Hepatocyte (in vitro differentiated cells): Measurements from ENCODE around the gene LHPP. TPM values are rescaled to one million over a fixed set of nuclear protein-coding genes. Genes with fewer than 3 reads are reported as not detected.
A peak's percentile ranks its signal among the peaks of the same experiment; 100 is the strongest.

Source experiments
- DNase-seq: peaks from one replicate; pipeline ENCODE4 v3.0.0-alpha.2; 2016; ENCODE audit warnings: low spot score
- H2AFZ ChIP-seq: fragments of 200-600 bp; sonication (generic); 2 replicates; pipeline ENCODE4 v1.6.0; 2016; ENCODE audit warnings: antibody characterized with exemption, mild to moderate bottlenecking
- H3K27ac ChIP-seq: fragments of 200-600 bp; sonication (generic); 2 replicates; pipeline ENCODE4 v1.5.1; 2016; ENCODE audit warnings: mild to moderate bottlenecking
- H3K27me3 ChIP-seq: fragments of 200-600 bp; sonication (generic); 2 replicates; pipeline ENCODE4 v1.6.1; 2016
- H3K36me3 ChIP-seq: fragments of 200-600 bp; sonication (generic); replicated peaks from 2 replicates; pipeline ENCODE4 v1.5.1; 2016; ENCODE audit warnings: low read depth; ENCODE audit not compliant: insufficient read depth
- H3K4me1 ChIP-seq: fragments of 200-600 bp; sonication (generic); 2 replicates; pipeline ENCODE4 v1.5.1; 2016; ENCODE audit warnings: mild to moderate bottlenecking, moderate library complexity; ENCODE audit not compliant: insufficient read depth
- H3K4me2 ChIP-seq: fragments of 200-600 bp; sonication (generic); 2 replicates; pipeline ENCODE4 v1.6.0; 2016
- H3K4me3 ChIP-seq: fragments of 200-600 bp; sonication (generic); 2 replicates; pipeline ENCODE4 v1.5.1; 2016; ENCODE audit warnings: mild to moderate bottlenecking
- H3K79me2 ChIP-seq: fragments of 200-600 bp; sonication (generic); 2 replicates; pipeline ENCODE4 v1.6.0; 2017; ENCODE audit warnings: mild to moderate bottlenecking
- H3K9me2 ChIP-seq: fragments of 200-600 bp; sonication (generic); replicated peaks from 2 replicates; pipeline ENCODE4 v1.6.0; 2017; ENCODE audit warnings: mild to moderate bottlenecking; ENCODE audit not compliant: insufficient read depth
- H3K9me3 ChIP-seq: fragments of 200-600 bp; sonication (generic); 2 replicates; pipeline ENCODE4 v1.5.1; 2016; ENCODE audit warnings: low read depth, mild to moderate bottlenecking
- H4K20me1 ChIP-seq: fragments of 200-600 bp; sonication (generic); 2 replicates; pipeline ENCODE4 v1.6.0; 2016; ENCODE audit warnings: mild to moderate bottlenecking; ENCODE audit not compliant: insufficient read depth, poor library complexity, severe bottlenecking
- CTCF ChIP-seq: fragments of 200-600 bp; sonication (generic); IDR thresholded peaks from 2 replicates; pipeline ENCODE4 v1.5.1; 2016; ENCODE audit warnings: antibody characterized with exemption, mild to moderate bottlenecking; ENCODE audit not compliant: poor library complexity
- EZH2 ChIP-seq: fragments of 200-600 bp; sonication (generic); IDR thresholded peaks from 2 replicates; pipeline ENCODE4 v1.6.1; 2016; ENCODE audit warnings: antibody characterized with exemption, mild to moderate bottlenecking, borderline replicate concordance
- EZH2phosphoT487 ChIP-seq: fragments of 200-600 bp; sonication (generic); IDR thresholded peaks from one replicate; pipeline ENCODE4 v1.6.1; 2018; ENCODE audit warnings: antibody characterized with exemption, mild to moderate bottlenecking, low read depth, moderate library complexity; ENCODE audit not compliant: unreplicated experiment, severe bottlenecking
- WGBS: methylation state at CpG from one replicate; pipeline ENCODE4 v1.1.6; 2016; ENCODE audit warnings: low lambda C conversion rate; ENCODE audit errors: missing lambda C conversion rate; 5-methylcytosine and 5-hydroxymethylcytosine counted together
- polyA plus RNA-seq: library from polyadenylated mRNA; unstranded; fragments of >200 nt; fragmentation: Nextera tagmentation; extraction: Ambion mirVana; gene quantifications from 2 replicates; pipeline ENCODE4 v1.2.1, GENCODE V29; 2016
- total RNA-seq: library from RNA; depleted of rRNA; stranded (reverse); fragments of >200 nt; gene quantifications from 2 replicates; pipeline ENCODE4 v1.2.3, GENCODE V29; 2014

LHPP gene
- total and polyA plus RNA-seq, 2 experiments from 2014 or later: 29.4 to 30.3 TPM

- H3K4me1 ChIP-seq: peaks cover 14% of the 10 kb centered on the region
- no peak for DNase-seq
- peak overlapping the region; percentile 49 for H3K4me3 ChIP-seq
- no peak overlapping the region for H3K27ac ChIP-seq
- no peaks in the 10 kb centered on the region for H3K79me2 ChIP-seq
- peak overlapping the region; percentile 63 for H2AFZ ChIP-seq
- H3K36me3 ChIP-seq: no peaks in the 10 kb centered on the region
- peaks cover 77% of the 10 kb centered on the region for H3K27me3 ChIP-seq
- TF ChIP-seq EZH2: peak; percentile 16
- no peak for TF ChIP-seq EZH2phosphoT487
- no peaks in the 10 kb centered on the region for H3K9me3 ChIP-seq
- no peaks in the 10 kb centered on the region for H4K20me1 ChIP-seq
- H3K9me2 ChIP-seq: no peaks in the 10 kb centered on the region
- peak overlapping the region; percentile 94 for H3K4me2 ChIP-seq
- WGBS: 31% methylated on average over 42 of the region's 71 CpGs
Observed at GRCh38 chr10:124446830-124447750, 14.5 kb upstream of the LHPP start.

- TF ChIP-seq EZH2phosphoT487: peak; percentile 77
- TF ChIP-seq EZH2: peak; percentile 30
- no peak for TF ChIP-seq CTCF
- DNase-seq: peak; percentile 59
- no peaks in the 10 kb centered on the region for H3K36me3 ChIP-seq
- no peaks in the 10 kb centered on the region for H3K79me2 ChIP-seq
- no peaks in the 10 kb centered on the region for H4K20me1 ChIP-seq
- peak overlapping the region; percentile 94 for H3K4me2 ChIP-seq
- H3K9me3 ChIP-seq: no peaks in the 10 kb centered on the region
- no peak overlapping the region for H3K27ac ChIP-seq
- no peaks in the 10 kb centered on the region for H3K9me2 ChIP-seq
- peaks cover 14% of the 10 kb centered on the region for H3K4me1 ChIP-seq
- peak overlapping the region; percentile 49 for H3K4me3 ChIP-seq
- peak overlapping the region; percentile 63 for H2AFZ ChIP-seq
- 4% methylated on average over 47 of the region's 60 CpGs for WGBS
- peaks cover 86% of the 10 kb centered on the region for H3K27me3 ChIP-seq
Observed at GRCh38 chr10:124447751-124448466, 13.7 kb upstream of the LHPP start.

GRCh38 chr10:124448696-124449169 lies 12.9 kb upstream of the LHPP start:
- no peak overlapping the region for H2AFZ ChIP-seq

More at GRCh38 chr10:124448696-124449169, 12.9 kb upstream of the LHPP start:
- DNase-seq: no peak
- Histone ChIP-seq H3K4me3 (no peak overlapping the region), H3K79me2 (no peaks in the 10 kb centered on the region), H3K4me1 (peaks cover 14% of the 10 kb centered on the region), H3K4me2 (peak overlapping the region; percentile 94), H3K27me3 (peaks cover 90% of the 10 kb centered on the region), H4K20me1 (no peaks in the 10 kb centered on the region), H3K9me2 (no peaks in the 10 kb centered on the region), H3K36me3 (no peaks in the 10 kb centered on the region), H3K9me3 (no peaks in the 10 kb centered on the region), H3K27ac (no peak overlapping the region)
- peak; percentile 6 for TF ChIP-seq CTCF
- no peak for TF ChIP-seq EZH2phosphoT487
- WGBS: 2% methylated on average over 23 of the region's 26 CpGs
